Raji (cell line): ENCODE measurements around the gene OR10H1.
A peak's percentile ranks its signal among the peaks of the same experiment; 100 is the strongest.

Experiments
- POLR2A ChIP-seq: IDR thresholded peaks from 2 replicates; pipeline ENCODE4 v1.6.1; 2011; ENCODE audit warnings: low read depth, low read length, control low read depth; ENCODE audit not compliant: insufficient read depth

OR10H1 gene

GRCh38 chr19:15815306-15815705 is at the start of gene OR10H1:
Gene OR10H1, minus strand, starts transcription at chr19:15815664. Its CDS starts 7,627 bp downstream, at chr19:15808037.
- no peak for TF ChIP-seq POLR2A

DNA sequence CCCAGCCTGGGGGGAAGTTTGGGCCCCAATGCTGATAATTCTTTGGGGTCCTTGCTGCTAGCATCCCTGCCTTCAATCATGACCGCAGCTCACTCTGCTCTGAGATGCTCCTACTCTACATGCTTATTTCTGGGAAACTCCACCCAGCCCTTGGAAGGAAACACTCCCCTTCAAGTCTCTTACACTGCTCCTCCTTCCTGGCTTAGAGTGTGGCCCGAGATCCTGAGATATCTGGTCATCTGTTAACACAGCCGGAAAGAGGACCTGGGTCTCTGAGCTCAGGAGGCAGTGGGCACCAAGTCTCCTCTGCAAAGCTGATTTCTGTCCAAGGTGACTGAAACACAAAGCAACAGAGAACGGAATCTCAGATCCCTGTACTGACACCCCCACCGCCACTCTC is 49.4 kb upstream of the OR10H1 start:
- TF ChIP-seq POLR2A, result no peak

- TF ChIP-seq POLR2A, result no peak
These were observed 47.8 kb upstream of the OR10H1 start for GRCh38 chr19:15863272-15863671.

DNA sequence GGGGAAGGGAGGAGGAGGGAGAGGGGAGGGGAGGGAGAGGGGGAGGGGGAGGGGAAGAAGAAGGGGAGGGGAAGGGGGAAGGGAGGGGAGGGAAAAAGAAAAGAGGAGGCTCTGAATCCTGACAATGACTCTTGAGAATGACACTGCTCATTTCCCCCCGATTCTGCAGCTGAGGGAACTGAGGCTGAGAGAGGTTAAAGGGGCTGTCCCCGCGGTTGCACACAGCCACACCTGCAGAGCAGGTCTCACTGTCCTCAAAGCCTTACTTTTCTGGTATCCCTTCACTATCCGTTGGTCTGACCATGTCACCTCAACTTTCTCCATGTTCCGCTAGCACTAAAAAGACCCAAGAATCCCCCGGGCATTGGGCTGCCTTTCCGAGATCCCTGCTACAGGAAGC is 47.0 kb upstream of the OR10H1 start:
- no peak for TF ChIP-seq POLR2A

DNA sequence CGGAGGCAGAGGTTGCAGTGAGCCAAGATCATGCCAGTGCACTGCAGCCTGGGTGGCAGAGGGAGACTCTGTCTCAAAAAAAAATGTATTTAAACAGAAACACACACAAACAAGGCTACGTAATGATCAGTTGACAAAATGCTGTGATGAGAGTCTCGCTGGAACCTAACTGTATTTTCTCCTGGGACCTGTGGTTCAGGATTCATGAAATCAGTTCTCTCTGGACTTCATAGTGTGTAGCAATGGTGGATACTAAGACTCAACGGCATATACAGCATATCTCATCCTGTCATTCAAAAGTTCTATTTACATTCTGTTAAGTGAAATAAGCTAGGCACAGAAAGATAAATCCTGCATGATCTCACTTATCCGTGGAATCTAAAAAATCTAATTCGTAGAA is 45.1 kb upstream of the OR10H1 start:
- no peak for TF ChIP-seq POLR2A

DNA sequence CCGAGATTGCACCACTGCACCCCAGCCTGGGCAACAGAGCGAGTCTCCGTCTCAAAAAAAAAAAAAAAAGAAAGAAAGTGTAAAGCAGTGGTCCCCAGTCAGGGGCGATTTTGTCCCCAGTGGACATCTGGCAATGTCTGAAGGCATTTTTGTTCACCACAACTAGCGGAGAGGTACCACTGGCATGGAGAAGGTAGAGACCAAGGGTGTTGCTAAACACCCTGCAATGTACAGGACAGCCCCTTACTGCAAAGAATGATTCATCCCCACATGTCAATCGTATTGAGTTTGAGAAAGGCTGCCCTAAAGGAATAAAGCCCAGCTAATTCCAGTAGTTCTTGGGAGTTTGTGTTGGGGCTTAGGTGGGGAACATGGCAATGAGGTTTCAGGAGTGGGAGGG is 43.7 kb upstream of the OR10H1 start:
- no peak for TF ChIP-seq POLR2A

DNA sequence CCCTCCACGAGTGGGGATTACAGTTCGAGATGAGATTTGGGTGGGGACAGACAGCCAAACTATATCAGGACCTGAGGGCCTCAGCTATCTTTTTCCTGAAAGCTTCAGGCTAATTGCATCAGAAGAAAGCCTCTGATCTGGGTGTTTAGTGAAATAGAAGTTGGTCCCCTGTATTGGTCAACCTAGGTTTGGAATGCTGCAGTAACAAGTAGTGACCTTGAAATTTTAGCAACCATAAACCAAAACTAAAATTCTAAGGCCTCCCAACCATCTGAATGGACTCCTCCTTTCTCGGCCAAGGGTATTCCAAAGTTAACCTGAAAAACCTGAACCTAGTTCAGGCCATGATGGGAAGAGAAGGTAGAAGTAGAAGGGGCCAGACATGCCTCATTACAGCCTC is 34.9 kb upstream of the OR10H1 start:
- TF ChIP-seq POLR2A, result no peak

DNA sequence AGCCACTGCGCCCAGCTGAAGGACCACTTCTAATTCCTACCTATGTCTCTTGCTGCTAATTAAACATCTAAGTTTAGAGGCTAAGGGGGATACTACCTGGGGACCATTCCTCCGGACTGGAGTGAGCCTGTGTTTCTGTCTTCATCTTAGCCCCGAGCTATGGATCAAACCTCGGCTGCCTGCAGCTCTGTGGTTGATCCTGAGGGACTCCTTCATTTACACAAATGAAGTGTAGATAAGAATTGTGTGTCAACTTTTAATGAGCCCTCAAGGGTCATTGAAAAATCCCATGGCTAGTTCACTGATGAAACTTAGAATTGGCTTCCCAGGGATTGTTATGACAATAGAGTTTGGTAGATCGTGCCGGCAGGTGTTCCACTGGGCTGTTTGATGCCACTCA is 31.5 kb upstream of the OR10H1 start:
- TF ChIP-seq POLR2A, result no peak

DNA sequence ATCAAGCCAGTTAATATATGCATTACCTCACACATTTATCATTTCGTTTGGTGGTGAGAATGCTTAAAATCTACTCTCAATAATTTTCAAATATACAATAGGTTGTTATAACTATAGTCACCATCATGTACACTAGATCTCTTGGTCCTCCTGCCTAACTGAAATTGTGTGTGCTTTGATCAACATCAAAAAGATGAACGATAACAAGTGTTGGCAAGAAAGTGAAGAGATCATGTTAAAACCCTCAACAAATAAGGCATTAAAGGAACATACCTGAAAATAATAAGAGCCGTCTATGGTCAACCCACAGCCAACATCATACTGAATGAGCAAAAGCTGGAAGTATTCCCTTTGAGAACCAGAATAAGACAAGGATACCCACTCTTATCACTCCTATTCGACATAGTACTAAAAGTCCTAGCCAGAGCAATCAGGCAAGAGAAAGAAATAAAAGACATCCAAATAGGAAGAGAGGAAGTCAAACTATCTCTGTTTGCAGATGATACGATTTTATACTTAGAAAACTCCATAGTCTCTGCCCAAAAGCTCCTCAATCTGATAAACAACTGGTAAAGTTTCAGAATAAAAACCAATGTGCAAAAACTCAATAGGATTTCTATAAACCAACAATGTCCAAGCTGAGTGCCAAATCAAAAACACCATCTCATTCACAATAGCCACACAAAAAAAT is 27.9 kb upstream of the OR10H1 start:
- TF ChIP-seq POLR2A, result no peak

- TF ChIP-seq POLR2A, result no peak
These were observed 26.6 kb upstream of the OR10H1 start for GRCh38 chr19:15841875-15842569.

DNA sequence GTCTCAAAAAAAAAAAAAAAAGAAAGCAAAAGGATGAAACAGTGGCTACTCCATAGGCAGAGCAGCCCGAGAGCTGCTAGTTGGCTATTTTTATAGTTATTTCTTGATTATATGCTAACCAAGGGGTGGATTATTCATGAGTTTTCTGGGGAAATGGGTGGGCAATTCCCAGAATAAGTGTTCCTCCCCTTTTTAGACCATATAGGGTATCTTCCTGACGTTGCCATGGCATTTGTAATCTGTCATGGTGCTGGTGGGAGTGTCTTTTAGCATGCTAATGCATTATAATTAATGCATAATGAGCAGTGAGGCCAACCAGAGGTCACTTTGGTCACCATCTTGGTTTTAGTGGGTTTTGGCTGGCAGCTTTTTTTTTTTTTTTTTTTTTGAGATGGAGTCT is 25.4 kb upstream of the OR10H1 start:
- no peak for TF ChIP-seq POLR2A

- TF ChIP-seq POLR2A, result no peak
These were observed 22.9 kb upstream of the OR10H1 start for GRCh38 chr19:15838351-15838750.

GRCh38 chr19:15837221-15837731 is 21.8 kb upstream of the OR10H1 start:
- TF ChIP-seq POLR2A, result peak; percentile 57; the same call in 1 of the 2 replicates

- peak; percentile 75 for TF ChIP-seq POLR2A
These were observed 21.1 kb upstream of the OR10H1 start for GRCh38 chr19:15836330-15837220.

DNA sequence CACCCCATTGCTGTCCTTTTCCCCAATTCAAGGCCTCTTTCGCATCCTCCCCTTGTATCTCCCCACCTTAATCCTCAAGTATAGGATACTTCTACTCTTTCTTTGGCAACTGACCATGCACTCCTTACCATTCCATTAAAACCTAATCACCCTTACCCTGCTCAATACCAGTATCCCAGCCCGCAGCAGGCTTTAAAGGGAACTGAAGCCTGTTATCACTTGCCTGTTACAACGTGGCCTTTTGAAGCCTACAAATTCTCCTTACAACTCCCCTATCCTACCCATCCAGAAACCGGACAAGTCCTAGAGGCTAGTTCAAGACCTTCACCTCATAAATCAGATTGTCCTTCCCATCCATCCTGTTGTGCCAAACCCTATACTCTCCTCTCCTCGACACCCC is 16.2 kb upstream of the OR10H1 start:
- no peak for TF ChIP-seq POLR2A
